Endometrium (tissue), 2 donors: ENCODE data around the gene SYTL1.

Experiments
- FAIRE-seq: peaks from 2 replicates; lab custom pipeline; 2012; peaks lifted over from hg19 to GRCh38; lab: Jason Lieb, UNC
- donor health status: control.
- donor health status: control.

The SYTL1 gene

DNA sequence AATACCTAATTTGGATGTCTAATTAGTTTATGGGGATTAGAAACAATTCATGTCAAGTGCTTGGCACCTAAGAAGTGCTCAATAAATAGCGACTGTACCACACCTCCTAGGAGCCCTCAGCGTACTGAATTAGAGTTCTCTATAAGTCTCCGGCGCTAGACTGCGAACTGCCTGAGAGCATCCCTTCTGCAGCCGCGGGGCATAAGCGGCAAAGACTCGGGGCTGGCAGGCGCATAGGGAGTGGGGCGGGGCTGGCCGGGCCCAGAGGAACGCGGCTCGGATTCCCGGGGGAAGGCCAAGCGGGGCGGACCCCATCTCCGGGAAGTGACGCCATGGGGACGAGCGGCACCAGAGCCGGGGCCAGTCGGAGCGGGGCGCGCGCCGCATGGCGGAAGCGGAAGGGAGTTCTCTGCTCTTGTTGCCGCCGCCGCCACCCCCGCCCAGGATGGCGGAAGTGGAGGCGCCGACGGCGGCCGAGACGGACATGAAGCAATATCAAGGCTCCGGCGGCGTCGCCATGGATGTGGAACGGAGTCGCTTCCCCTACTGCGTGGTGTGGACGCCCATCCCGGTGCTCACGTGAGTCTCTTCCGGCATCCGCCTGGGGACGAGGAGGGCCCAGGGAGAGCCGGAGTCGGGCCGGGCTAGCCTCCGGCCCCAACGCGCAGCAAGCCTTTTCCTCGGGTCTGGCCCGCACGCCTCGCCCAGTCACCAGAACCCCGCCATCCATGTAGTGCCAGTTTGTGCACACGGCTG lies 19.8 kb upstream of the SYTL1 start, which contains the start of gene TMEM222:
TMEM222 (plus strand) TSS at position 351 of the 756 bp plus-strand sequence; CDS start at position 386, 35 bp downstream.
- peak; percentile 4 for FAIRE-seq

DNA sequence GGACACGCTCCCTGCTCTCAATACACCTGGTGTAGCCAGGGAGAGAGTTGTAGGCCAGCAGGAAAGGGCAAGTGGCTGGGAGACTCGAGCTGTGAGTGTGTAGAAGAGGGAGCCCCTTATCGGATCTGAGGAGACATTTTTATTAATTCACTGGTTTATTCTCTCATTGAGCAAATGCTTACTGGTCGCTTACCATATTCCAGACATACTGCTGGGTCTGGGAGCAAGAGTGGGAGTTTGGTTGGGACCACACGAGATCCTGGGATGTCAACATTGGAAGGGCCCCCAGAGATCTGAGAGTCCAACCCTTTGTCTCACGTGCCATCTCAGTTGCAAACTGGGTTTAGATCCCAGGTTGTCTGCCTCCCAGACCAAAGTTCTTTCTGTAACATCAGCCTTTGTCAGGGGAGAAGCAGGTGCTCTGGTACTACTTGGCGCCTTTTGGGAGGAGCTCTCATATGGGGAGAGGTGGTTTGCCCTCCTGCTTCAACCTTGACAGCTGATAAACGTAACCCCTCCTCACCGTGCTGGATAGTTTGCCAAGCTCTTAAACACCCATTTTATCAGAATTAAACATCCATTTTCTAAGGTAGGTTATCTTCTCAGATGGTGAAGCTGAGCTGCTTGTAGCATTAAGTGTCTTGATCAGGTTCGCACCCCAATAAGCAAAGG lies 19.1 kb upstream of the SYTL1 start:
- no peak for FAIRE-seq

DNA sequence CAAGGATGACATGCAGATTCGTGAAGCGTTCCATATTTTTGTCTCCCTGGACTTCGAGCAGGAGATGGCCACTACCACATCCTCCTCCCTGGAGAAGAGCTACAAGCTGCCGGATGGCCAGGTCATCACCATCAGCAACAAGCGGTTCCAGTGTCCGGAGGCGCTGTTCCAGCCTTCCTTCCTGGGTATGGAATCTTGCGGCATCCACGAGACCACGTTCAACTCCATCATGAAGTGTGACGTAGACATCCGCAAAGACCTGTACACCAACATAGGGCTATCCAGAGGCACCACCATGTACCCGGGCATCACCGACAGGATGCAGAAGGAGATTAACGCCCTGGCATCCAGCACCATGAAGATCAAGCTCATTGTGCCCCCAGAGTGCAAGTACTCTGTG lies 16.5 kb upstream of the SYTL1 start:
- no peak for FAIRE-seq

DNA sequence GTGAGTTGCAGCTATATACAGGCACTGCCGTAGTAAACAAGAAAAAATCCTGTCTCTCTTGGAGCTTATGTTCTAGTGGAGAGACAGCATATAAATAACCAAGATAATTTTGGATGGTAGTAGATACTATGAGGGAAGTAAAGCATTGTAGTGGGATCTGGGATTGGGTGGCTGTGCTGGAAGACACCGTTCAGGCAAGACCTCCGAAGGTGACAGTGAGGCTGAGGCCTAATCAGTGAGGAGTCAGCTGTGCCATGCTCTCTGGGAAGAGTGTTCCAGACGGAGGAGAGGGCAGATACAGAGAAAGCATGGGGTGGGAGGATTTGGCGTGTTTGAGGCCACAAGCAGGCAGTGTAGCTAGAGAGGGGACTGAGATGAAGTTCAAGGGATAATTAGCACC lies 13.9 kb upstream of the SYTL1 start:
- FAIRE-seq = no peak

DNA sequence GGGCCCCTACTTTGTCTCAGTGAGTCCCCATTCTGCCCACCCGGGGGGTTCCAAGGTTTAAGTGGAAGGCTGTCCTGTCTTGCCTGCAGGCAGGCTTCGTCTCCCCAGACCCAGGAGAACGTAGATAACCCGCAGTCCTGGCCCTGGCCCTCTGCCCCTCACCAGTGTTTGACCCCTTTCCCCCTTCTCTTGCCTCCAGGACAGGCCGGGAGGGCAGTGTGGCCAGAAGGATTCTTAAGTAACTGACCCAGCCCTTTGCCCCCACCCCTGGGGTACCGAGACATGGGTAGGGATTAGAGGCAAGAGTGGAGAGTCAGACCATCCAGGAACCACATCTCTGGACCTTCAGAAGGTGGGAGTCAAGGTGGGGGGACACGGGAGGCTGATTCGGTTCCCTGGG lies 11.0 kb upstream of the SYTL1 start:
- no peak for FAIRE-seq

DNA sequence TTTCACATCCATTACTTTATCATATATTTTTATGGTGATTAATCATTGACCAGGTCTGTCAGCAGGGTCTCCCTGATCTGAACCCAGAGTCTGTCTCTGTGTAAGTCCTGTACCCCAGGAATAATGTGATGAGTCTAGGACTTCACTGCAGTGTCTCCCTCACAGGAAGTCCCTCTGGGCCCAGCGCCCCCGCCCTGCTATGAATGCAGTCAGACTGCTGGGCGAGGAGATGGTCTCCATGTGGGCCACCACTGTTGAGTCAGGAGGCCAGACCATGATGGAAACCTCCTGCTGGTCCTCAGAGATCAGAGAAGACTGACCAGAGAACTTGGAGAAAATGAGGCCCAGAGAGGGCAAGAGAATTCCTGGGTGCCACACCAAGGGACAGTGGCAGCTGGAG lies 10.4 kb upstream of the SYTL1 start:
- FAIRE-seq = no peak

DNA sequence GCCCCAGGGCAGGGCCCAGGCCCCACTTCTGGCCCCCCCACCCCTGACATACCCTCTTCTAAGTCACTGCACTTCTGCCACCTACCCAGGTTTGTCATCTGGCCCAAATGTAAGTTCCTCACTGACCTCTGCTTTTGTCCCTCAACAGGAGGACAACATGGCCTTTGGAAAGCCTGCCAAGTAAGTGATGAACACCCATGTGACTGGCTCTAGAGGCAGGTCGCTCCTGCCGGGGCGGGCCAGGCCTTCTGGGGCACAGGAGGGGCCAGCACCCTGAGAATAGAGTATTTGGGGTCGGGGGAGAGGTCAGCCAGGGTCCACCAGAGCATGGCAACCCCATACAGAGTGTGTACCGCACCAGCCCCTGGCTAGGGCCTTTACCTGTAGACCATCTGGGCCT lies 9.9 kb upstream of the SYTL1 start:
- FAIRE-seq = no peak

DNA sequence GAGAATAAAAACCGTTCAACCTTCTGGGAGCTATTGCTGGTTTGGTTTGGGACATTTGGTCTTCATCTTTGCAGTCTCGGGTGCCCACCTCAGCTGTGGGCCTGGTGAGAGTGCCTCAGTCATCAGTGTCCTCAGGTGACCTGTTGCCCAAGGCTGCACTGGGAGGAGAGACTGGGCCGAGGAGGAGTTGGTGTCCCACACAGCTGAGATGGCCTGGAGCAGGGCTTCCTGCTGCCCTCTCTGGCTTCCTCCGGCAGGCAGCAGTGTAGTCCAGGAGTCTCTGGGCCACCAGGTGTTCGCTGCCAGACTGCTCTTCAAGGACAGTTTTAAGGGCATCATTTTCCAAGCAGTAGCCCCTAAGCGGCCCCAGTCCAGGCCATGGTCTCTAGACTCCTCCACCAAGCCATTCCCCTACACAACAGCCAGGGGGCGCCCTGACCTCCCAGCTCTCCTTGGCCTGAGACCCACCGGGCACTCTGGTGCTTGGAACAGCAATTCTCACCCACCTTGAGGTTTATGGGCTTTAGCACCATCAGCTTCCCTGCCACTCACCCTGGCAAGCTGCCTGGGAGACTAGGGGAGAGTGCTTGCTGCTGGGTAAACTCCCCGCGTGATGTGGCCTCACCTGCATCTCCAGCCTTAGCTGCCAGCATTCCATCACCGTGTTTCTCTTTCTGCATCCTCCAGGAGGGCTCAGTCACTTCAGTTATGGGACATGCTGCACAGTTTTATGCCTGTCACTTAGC lies 9.1 kb upstream of the SYTL1 start:
- no peak for FAIRE-seq

DNA sequence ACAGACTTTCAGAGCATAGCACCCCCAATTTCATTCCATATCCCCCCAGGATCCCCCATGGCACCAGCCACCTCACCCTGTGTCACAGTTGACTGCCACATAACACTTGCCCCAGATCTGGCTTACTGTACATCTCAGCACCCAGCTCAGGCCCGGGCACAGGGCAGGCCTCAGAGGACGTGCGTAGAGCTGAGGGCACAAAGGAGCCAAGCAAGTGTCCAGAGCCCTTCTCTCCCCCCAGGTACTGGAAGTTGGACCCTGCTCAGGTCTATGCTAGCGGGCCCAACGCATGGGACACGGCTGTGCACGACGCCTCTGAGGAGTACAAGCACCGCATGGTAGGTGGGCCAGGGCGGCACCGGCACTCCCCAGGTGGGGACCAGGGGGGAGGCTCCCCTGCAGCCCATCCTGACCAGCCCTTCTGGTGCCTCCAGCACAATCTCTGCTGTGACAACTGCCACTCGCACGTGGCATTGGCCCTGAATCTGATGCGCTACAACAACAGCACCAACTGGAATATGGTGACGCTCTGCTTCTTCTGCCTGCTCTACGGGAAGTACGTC lies 8.0 kb upstream of the SYTL1 start:
- FAIRE-seq = no peak

DNA sequence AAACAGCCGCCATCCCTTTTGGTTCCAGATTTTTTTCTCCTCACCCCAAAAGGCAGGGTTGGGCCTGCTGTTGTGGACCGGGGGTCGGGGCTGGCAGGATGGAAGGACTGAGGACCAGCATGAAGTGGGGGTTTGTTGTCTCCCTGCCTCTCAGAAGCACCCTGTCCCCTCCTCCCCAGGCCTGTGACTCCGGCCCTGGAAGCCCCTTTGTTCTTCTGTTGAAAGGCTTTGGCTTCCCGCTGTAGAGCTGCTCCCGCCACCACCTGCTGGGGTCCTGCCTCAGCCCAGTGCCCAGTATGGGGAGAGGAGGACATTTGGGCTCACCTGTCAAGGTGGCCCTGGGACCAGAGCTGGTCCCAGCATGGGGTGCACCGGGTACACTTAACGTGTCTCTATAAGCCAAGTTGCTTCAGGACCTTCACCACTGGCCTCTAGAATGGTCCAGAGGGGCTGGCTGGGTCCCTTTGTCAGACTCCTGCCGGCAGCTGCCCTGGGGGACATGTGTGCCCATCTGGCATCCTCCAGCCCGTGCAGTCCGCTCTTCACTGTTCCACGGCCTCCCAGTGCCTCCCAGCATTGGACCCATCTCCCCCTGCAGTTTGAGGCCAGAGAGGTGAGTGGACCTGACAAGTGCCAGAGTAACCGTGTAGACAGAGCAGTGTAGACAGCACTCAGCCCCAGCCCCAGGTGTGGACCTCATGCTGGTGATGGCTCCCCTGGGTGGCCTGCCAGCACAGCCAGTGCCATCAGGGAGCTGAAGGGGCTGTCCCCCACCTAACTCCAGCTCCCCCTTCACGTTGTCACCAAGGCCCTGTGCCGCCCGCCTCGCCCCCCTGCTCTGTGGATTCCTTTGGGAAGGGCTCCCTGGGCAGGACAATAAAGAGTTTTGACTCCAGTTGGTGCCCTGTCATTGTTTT lies 6.1 kb upstream of the SYTL1 start:
- no peak for FAIRE-seq

DNA sequence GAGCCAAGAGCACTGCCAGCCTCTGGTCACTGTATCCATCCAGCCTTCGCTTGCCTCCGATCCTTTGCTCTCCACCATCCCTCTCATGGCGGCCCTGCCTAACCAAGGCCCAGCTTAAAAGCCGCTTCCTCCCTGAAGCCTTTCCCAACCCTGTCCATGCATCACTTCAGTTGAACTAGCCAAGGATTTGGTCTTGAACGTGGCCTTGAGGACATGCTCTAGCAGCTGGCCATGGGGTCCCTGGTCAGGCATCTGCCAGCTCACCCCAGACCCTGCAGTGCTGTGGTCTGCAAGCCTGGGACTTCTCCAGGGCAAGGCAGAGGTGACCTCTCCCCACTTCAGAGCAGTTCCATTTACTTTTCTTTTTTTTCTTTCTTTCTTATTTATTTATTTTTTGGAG lies 5.1 kb upstream of the SYTL1 start:
- no peak for FAIRE-seq

DNA sequence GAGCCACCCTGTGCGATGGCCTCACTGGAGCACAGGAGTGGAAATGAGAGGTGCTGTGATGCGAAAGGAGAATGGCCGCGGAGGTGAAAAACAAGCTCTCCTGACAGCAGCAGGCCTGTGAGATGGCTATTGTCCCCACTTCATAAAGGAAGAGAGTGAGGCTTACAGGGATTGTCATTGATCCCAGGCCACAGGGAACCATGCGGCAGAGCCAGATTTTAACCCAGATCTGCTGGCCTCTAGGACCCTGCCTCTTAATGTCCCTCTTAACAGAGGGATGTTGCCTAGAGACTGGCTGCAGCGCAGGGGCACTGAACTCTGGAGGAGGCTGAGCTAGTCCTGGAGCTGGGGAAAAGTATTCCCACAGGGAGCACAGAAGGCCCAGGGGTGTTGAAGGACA lies 3.1 kb upstream of the SYTL1 start:
- FAIRE-seq = no peak

DNA sequence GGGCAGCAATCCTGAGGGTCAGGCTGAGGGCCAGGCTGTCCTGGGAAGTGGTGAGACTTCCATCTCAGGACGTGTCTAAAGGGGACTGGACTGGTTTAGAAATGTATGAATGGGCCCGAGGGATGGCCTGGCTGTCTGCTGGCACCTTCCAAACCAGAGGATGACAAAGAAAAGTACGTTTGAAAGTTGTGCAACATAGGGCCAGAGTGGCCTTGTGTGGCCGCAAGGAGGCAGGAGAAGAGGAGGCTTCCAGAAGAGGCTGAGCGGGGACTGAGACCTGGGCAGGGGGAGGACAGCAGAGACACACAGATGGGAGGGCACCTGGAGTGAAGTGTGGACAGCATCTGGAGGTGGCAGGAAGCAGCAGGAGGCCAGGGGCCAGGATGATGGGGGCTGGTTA lies 2.6 kb upstream of the SYTL1 start:
- no peak for FAIRE-seq

DNA sequence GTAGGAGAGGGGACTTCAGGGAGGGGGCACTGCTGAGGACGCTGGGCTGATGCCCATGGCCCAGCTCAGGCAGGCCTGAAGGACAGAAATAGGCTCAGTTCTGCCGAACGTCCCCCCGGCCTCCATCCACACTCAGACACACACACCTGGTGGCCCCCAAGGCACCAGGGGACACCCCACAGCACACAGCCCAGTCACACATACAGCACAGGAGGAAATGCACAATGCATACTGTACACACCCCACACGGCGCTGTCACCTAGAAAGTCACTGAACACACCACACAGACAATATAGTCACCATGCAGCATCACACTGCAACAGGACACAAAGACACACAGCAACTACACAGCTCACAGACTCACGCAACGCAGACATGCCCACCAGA lies 562 bp downstream of the SYTL1 start:
- FAIRE-seq = no peak

DNA sequence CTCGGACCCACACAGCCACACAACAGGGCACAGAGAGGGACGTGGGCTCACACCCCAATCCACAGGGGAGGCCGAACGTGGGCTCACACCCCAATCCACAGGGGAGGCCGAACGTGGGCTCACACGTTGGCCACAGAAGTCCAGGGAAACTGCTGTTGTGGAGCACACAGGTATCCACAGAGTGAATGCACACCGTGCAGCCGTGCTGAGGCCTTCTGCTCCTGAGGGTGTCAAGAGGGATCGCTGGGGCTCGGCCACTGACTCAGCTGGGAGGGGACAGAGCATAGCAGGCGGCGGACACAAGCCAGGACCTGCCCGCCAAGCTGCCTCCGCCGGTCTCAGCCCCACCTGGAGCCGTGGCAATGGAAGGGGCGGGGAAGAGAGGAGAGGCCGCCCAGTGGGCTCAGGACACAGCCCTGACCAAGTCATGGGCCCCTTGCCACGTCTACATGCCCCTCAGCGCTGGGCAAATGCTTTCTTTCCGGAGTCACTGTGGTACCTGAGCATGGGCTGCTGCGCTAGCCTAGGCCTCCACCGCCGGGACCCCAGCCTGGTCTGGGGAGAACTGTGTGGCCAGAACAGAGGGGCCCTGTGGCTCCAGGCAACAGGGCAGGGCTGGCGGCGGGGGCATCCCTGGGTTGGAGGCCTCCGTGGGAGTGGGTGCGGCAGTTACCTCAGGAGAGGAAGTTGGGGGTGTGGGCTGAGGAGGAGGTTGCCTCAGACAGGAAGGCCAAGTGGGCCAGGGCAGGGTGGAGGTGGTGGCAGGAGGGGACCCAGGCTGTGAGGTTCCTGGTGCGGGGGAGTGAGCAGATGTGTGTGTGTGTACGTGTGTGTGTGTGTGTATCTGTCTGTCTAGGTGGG lies 1.2 kb downstream of the SYTL1 start:
- FAIRE-seq = no peak

DNA sequence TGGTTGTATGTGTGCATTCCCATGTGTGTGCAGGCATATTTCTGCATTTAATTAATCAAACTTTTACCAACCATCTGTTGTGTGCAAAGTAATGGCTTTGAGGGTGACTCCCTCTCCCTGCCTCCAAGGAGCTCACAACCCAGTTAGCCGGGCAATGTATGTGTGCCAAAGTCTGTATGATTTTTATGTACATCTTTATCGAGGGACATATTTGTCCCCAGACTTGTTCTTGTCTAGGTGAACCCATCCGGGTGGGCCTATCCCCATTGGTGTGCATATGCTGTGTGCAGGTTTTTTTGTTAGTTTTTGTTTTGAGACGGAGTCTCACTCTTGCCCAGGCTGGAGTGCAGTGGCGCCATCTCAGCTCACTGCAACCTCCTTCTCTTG lies 1.8 kb downstream of the SYTL1 start:
- no peak for FAIRE-seq

DNA sequence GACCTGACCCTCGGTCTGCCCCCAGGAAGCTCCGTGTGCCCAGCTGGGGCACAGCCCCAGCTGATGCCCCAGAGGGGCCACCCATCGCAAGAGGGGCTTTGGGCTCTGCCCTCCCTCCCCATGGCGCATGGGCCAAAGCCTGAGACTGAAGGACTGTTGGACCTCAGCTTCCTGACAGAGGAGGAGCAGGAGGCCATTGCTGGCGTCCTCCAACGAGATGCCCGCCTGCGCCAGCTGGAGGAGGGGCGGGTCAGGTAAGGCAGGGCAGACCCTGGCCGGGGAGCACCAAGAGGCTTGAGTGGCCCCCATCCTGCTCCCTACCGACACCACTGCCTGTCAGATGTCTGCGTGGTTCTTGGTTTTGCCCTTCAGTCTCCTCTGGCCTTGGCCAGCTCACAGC lies 3.5 kb downstream of the SYTL1 start:
- FAIRE-seq = no peak

DNA sequence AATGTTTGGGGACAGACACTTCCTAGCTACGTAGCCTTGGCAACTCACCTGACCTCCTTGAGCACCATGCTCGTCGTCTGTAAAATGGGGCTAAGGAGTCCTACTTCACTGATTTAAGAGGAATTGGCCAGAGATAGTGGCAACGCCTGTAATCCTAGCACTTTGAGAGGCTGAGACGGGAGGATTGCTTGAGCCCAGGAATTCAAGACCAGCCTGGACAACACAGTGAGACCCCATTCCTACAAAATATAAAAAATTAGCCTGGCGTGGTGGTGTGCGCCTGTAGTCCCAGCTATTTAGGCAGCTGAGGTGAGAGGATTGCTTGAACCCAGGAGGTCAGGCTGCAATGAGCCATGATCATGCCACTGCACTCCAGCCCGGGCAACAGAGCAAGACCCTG lies 4.5 kb downstream of the SYTL1 start:
- FAIRE-seq = no peak

DNA sequence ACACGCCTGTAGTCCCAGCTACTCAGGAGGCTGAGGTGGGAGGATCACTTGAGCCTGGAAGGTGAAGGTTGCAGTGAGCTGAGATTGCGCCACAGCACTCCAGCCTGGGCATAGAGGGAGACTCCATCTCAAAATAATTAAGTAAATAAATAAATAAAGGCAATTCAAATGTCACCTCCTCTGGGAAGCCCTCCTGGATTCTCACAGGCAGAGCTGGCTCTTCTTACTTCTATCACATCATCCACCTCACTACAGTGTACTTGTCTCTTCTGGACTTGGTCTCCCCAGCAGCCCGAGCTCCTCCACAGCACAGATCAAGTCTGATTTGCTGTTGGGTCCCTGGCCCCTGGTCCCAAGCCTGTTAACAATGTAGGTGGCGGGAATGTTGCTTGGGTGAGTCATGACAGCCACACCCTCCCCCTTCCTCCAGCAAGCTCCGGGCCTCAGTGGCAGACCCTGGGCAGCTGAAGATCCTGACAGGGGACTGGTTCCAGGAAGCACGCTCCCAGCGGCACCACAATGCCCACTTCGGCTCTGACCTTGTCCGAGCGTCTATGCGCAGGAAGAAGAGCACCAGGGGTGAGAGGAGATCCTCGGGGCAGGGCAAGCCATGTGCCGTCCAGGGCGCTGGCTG lies 5.3 kb downstream of the SYTL1 start:
- FAIRE-seq = no peak
